Lower leg skin (tissue), 3 donors: ENCODE data around the gene AMY1C.
"Not testable (repeated sequence)": the region's sequence is repeated elsewhere in the genome, so short reads cannot be mapped to it uniquely, and the experiment has no call there.

ENCODE experiments used
- POLR2A ChIP-seq, 2 donors: fragments of 450-650 bp; IDR thresholded peaks; one replicate each; pipeline ENCODE4 v1.6.1; 2016 to 2017; ENCODE audit warnings: antibody characterized with exemption in 2 of 2, mild to moderate bottlenecking in 1 of 2, moderate library complexity in 1 of 2
- TF ChIP-seq, protein P1 (sequence below), 3 donors: fragments of 450-650 bp; IDR thresholded peaks; one replicate each; pipeline ENCODE4 v1.5.1; 2016; ENCODE audit warnings: antibody characterized with exemption in 3 of 3, mild to moderate bottlenecking in 3 of 3, moderate library complexity in 2 of 3

- TF ChIP-seq, protein P1, sequence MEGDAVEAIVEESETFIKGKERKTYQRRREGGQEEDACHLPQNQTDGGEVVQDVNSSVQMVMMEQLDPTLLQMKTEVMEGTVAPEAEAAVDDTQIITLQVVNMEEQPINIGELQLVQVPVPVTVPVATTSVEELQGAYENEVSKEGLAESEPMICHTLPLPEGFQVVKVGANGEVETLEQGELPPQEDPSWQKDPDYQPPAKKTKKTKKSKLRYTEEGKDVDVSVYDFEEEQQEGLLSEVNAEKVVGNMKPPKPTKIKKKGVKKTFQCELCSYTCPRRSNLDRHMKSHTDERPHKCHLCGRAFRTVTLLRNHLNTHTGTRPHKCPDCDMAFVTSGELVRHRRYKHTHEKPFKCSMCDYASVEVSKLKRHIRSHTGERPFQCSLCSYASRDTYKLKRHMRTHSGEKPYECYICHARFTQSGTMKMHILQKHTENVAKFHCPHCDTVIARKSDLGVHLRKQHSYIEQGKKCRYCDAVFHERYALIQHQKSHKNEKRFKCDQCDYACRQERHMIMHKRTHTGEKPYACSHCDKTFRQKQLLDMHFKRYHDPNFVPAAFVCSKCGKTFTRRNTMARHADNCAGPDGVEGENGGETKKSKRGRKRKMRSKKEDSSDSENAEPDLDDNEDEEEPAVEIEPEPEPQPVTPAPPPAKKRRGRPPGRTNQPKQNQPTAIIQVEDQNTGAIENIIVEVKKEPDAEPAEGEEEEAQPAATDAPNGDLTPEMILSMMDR (IDR thresholded peaks at IDR 0.05): not testable (repeated sequence)
- TF ChIP-seq POLR2A (IDR thresholded peaks at IDR 0.05): not testable (repeated sequence)
These were observed 39.3 kb upstream of the AMY1C start for GRCh38 chr1:103710381-103710780.
